Measurements from ENCODE around the gene PXK. TPM values are rescaled to one million over a fixed set of nuclear protein-coding genes. Genes with fewer than 3 reads are reported as not detected.

PXK gene
- total RNA-seq, 4 donors from 2014 or later = 98.6 to 139 (median 123) TPM

DNA sequence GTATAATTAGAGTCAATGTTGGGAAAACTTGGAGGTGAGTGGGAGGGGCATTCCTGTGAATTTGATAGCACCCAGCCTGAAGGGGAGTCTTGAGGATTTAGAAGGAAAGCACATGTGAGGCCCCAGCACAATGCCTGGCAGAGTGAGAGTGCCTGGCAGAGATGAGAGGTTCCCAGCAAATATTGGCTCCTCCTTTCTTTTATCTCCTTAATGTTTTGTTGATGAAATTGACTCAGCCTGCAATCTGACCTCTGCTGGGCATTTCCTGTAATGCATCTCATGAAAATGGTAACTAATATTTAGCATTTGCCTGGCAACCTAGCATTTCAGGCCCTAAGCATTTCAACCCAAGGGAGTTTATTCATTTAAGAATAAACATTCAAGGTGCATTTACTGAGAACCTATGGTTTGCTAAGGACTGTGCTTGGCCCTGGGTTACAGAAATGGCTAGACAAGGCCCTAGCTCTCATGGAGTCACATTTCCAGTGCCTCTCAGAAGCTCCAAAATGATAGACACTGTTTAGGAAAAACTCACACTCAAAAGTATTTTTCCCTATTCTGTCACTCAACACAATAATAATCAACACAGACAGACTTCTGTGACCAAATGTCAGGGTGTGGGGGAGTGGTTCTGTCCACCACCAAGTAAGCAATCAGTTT, 82.0 kb downstream of the PXK start:
- TF ChIP-seq, protein P1, sequence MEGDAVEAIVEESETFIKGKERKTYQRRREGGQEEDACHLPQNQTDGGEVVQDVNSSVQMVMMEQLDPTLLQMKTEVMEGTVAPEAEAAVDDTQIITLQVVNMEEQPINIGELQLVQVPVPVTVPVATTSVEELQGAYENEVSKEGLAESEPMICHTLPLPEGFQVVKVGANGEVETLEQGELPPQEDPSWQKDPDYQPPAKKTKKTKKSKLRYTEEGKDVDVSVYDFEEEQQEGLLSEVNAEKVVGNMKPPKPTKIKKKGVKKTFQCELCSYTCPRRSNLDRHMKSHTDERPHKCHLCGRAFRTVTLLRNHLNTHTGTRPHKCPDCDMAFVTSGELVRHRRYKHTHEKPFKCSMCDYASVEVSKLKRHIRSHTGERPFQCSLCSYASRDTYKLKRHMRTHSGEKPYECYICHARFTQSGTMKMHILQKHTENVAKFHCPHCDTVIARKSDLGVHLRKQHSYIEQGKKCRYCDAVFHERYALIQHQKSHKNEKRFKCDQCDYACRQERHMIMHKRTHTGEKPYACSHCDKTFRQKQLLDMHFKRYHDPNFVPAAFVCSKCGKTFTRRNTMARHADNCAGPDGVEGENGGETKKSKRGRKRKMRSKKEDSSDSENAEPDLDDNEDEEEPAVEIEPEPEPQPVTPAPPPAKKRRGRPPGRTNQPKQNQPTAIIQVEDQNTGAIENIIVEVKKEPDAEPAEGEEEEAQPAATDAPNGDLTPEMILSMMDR (IDR thresholded peaks at IDR 0.05) = peak; percentile 54 to 93 (median 84)
- no peak for TF ChIP-seq POLR2A (IDR thresholded peaks at IDR 0.05)
- no peaks in the 10 kb centered on the region for H3K27me3 ChIP-seq
- intact Hi-C loops (cut with DNase I) = loop anchor here (5.0 kb wide), 2 partner anchors 92 to 102 kb away; no protein-coding TSS in a partner anchor
- H3K27ac ChIP-seq = no peak overlapping the region
- H3K4me1 ChIP-seq = peaks cover 3 to 8% of the 10 kb centered on the region in 2 donors
- peak; percentile 64 to 66 for DNase-seq
- peaks cover 26 to 31% of the 10 kb centered on the region in 2 donors for H3K36me3 ChIP-seq
- no peak overlapping the region for H3K4me3 ChIP-seq (replicated peaks in 1 of 3)
- no peaks in the 10 kb centered on the region for H3K9me3 ChIP-seq

DNA sequence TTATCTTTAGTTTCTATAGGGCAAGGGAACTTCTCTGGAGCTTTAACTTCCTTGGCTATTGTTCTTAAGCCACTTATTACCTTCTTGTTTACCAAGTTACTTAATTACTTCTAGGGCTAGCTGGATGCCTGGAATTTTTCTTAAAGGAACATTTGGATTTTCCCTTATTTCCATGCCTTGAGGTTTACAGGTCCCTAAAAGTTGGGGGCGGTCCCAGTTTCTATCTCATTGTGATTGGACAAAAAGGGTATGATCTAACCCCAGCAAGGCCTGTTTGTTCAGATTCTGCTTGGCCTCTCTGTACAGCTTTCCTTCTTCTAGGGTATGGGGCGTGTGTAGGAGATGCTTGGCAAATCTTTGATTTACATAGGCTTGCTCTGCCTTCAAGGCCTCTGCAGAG, 83.5 kb downstream of the PXK start:
- TF ChIP-seq, protein P1 (IDR thresholded peaks at IDR 0.05) = no peak
- TF ChIP-seq POLR2A (IDR thresholded peaks at IDR 0.05) = no peak
- peaks cover 3 to 13% of the 10 kb centered on the region in 2 donors for H3K4me1 ChIP-seq
- H3K36me3 ChIP-seq = peaks cover 16 to 33% of the 10 kb centered on the region in 2 donors
- DNase-seq = no peak
- intact Hi-C loops (cut with DNase I) = loop anchor here (5.0 kb wide), 1 partner anchor 104 kb away; no protein-coding TSS in a partner anchor
- 91 to 98% methylated on average over 2 of the region's 2 CpGs for WGBS, 2 donors
- H3K27me3 ChIP-seq = no peaks in the 10 kb centered on the region
- H3K27ac ChIP-seq = no peak overlapping the region
- H3K4me3 ChIP-seq (replicated peaks in 1 of 3) = no peak overlapping the region
- no peaks in the 10 kb centered on the region for H3K9me3 ChIP-seq

- no peak for DNase-seq
- intact Hi-C loops (cut with DNase I) = loop anchor here (5.0 kb wide), 1 partner anchor 105 kb away; no protein-coding TSS in a partner anchor
- WGBS, 2 donors = 77 to 95% methylated on average over 2 of the region's 2 CpGs
- Histone ChIP-seq H3K36me3 (peaks cover 9 to 37% of the 10 kb centered on the region in 2 donors), H3K4me1 (peaks cover 3 to 14% of the 10 kb centered on the region in 2 donors), H3K9me3 (no peaks in the 10 kb centered on the region), H3K27ac (no peak overlapping the region), H3K4me3 (replicated peaks in 1 of 3) (no peak overlapping the region), H3K27me3 (no peaks in the 10 kb centered on the region)
- TF ChIP-seq POLR2A (IDR thresholded peaks at IDR 0.05) = no peak
- TF ChIP-seq, protein P1 (IDR thresholded peaks at IDR 0.05) = no peak
Observed at GRCh38 chr3:58417075-58417474, 84.4 kb downstream of the PXK start.

DNA sequence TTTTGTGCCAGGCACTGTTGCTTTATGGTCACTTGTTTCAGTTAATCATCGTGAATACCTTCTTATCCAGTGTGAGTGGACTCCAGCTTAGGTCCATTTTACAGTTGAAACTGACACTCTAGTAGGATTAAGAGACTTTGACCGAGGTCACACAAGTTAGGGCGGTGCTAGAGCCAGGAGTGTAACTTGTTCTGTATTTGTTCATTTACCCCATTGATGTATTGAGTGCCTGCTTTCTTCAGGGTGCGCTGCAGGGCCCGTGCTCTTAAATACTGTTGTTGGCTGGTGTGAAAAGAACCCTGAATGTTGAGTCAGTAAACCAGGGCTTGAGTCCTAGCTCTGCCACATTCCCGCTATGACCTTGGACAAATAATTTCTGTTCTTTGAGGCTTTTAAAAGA, 85.5 kb downstream of the PXK start:
- Histone ChIP-seq H3K4me1 (peaks cover 3 to 26% of the 10 kb centered on the region in 2 donors), H3K9me3 (no peaks in the 10 kb centered on the region), H3K27me3 (no peaks in the 10 kb centered on the region), H3K36me3 (peaks cover 5 to 36% of the 10 kb centered on the region in 2 donors), H3K27ac (no peak overlapping the region), H3K4me3 (replicated peaks in 1 of 3) (no peak overlapping the region)
- WGBS, 2 donors = 79 to 85% methylated on average over 6 of the region's 6 CpGs
- intact Hi-C loops (cut with DNase I) = loop anchor here (5.0 kb wide), 1 partner anchor 106 kb away; no protein-coding TSS in a partner anchor
- TF ChIP-seq, protein P1 (IDR thresholded peaks at IDR 0.05) = no peak
- no peak for TF ChIP-seq POLR2A (IDR thresholded peaks at IDR 0.05)
- no peak for DNase-seq
